Loucy (cell line): ENCODE results near the gene EFTUD2.

Experiments
- CTCF ChIP-seq: fragments of 200-600 bp; sonication (generic); conservative IDR thresholded peaks from 2 replicates; pipeline ENCODE4 v1.5.1; 2014; ENCODE audit warnings: mild to moderate bottlenecking, antibody characterized with exemption, low read length
- EZH2phosphoT487 ChIP-seq: fragments of 200-600 bp; IDR thresholded peaks from 2 replicates; pipeline ENCODE4 v1.6.1; 2018; ENCODE audit warnings: antibody characterized with exemption, mild to moderate bottlenecking, moderate library complexity, borderline replicate concordance

DNA sequence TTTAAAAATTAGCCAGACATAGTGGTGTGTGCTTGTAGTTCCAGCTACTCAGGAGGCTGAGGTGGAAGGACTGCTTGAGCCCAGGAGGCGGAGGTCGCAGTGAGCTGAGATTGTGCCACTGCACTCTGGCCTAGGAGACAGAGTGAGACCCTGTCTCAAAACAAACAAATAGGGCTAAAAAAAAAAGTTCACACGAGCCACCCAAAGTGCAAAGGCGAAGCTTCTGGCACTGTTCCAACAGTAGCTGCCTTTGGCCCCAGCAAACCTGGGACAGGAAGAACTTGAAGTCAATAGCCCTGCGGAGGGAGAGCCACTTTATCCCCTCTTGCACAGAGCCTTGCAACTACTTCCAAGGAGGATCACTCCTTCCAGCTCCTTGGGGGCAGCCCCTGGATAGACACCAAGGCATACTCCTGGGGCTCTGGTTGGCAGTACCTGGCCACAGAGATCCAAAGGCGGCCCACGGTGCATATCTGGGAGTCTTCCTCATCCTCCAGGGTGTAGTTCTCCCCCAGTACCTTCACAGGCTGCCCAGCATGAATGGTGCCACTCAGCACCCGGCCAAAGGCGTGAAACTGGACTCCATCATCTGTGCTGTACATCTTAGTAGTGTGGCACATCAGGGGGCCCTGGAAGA is 36.8 kb downstream of the EFTUD2 start:
- TF ChIP-seq CTCF (no peak), EZH2phosphoT487 (no peak)
